ENCODE results near the gene SORBS1.

DNA sequence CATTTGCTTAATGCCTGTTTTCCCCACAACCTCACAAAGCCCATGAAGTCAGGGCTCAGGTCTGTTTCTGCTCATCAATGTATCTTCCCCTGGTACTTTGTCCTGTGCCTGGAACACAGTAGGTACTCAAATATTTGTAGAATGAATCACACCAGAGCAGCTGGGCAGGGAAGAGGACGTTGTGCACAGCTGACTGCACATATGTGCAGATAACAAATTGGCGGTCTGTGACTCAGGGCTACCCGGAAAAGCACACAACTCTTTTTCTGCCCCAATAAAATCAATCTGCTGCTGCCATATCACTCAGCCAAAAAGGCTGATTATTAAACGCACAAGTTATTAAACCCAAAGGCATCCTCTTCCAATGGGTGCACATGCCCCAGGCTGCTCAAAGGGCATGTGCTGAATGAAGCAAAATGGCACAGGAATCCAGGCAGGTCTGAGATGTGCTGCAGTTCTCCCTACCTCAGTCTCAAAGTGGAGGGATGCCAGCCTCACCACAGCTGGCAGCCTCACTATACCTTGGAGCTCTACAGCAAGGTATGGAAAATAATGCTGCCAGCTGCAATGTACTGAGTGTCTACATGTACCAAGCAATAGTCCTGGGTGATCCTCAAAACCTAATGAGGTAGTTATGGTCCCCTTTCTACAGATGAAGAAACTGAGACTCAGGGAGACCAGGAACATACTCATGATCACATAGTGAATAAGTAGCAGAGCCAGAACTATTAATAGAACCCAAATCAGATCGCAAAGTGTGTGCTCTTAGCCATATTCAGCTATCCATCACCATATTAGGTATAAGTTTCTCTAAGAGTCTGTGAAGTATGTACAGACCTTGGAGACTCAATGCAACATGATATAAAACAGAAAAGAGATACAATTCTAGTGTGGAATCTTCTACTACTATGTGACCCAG, 43.4 kb downstream of the SORBS1 start:
- TF ChIP-seq EZH2 (IDR thresholded peaks at IDR 0.05; ENCODE audit: insufficient read depth, poor library complexity, severe bottlenecking): no peak
- no peak for TF ChIP-seq EZH2phosphoT487 (IDR thresholded peaks at IDR 0.05; ENCODE audit: insufficient read depth, low read depth)

Data from GM23248 (cell line).